HG02938 (cell line): ENCODE data around the gene TBRG4.

Experiments used
- ATAC-seq: cut with Tn5 transposase; IDR thresholded peaks from one replicate; pipeline ENCODE4 v1.9.1; 2021; ENCODE audit warnings: mild to moderate bottlenecking, moderate library complexity; ENCODE audit not compliant: unreplicated experiment

The TBRG4 gene

DNA sequence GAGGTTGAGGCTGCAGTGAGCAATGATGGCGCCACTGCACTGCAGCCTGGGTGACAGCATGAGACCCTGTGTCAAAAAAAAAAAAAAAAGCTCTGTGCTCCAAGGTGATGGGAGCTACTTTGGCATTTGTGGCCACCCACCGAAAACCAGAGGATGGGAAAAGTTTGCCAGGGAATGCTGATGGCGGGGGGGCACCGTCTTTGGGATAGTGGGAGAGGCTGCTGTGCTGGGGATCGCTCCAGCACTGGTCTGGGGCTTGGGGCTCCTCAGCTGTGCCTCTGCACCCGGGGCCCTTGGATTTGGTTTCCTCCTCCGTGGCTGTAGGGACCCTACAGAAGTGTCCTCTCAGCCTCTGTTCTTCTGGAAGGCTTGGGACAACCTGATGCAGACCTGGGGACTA is 34.4 kb upstream of the TBRG4 start:
- ATAC-seq, result no peak

DNA sequence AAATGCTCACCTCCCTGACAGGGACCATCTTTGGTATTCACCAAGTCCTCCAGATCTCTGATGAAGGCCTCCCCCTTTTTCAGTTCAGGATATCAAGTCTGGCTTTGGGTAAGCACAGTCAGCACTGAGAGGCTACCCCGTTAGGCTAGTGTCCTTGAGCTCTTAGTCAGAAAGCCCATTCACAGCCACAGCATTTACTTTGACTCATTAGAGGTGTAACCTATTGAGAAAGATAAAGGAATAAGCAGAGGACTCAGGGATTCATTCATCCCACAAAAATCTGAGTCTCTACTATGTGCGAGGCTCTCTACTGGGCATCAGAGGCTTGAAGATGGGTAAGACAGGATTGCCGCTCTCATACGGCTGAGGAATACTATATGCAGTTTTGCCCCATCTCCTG is 32.1 kb upstream of the TBRG4 start:
- ATAC-seq, result no peak

DNA sequence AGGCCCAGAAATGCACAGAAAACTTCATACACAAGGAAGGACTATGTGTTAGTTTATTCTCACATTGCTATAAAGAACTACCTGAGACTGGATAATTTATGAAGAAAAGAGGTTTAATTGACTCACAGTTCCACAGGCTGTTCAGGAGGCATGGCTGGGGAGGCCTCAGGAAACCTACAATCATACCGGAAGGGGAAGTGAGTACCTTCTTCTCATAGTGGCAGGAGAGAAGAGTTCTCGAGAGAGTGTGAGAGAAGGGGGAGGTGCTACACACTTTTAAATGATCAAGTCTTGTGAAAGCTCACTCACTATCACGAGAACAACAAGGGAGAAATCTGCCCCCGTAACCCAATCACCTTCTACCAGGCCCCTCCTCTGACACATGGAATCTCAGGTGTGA is 29.3 kb upstream of the TBRG4 start:
- no peak for ATAC-seq

DNA sequence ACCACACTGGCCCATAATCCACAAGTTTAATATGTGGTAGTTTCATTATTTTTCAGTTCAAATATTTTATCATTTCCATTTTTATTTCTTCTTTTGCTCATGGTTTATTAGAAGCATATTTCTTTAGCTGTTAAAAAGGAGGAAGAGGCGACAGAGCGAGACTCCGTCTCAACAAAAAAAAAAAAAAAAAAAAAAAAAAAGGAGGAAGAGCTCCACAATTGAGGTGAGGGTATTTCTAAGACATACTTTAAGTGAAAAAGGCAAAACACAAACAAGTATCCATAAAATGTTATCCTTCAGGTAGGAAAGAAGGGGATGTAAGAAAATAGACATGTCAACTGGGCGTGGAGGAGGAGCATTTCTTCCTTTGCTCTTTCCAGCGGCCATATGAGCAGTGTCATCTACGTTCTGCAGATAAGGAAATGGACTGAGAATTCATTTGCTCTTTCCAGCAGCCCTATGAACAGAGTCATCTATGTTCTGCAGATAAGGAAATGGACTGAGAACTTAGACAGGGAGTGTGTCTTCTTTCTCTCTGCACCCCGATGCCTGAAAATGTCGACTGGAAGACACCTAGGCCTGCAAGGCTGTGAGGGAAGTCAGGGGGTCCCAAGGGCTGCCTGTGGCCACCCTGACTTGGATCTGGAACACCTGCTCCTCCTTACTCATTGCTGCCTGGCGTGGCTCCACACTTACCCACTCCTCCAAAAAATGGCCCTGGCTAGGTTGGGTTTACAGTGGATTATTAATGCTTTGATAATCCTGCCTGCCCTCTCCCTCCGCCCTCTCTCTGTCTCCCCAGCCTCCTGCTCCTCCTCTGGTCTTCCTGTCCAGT is 27.2 kb upstream of the TBRG4 start:
- ATAC-seq, result no peak

DNA sequence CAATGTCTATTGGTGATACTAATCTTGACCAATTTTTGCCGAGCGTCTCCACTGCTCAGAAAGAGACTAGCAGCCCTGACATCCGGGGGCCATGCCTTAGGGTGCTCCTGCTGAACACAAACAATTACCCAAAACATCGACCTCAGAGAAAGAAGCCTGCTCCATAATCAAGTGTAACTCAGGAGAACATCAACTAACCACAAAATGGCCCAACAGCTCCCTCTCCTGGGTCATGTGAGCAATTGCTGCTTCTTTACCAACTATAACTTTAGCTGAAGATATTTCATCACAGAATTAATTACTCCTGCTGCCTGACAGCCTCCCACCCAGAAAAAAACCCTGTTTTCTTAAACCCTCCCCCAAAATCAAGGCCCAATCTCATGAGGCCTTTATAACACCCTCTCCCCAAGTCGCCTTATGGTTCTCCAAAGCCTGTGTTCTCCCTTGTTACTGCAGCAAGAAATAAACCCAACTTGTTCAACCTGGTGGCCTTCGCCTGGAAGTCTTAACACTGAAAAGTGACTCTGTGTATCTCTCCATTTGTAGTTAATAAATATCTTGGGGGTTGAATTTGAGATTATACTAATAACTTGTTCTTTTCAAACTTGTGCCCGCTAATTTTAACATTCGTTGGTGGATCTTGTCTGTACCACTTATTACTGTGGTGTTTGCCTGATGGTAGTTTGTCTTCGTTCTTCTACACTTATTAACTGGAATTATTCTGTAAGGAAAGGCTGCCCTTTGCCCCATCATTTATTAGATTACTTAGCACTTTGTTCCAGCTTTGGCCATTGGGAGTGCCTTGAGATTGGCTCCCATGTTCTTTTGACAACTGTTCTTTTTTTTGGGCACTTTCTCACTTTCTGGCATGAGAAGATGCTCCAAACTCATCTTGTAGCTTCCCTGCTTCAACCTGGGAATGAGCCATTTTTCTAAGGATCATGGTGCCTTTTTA is 24.9 kb upstream of the TBRG4 start:
- ATAC-seq, result no peak

DNA sequence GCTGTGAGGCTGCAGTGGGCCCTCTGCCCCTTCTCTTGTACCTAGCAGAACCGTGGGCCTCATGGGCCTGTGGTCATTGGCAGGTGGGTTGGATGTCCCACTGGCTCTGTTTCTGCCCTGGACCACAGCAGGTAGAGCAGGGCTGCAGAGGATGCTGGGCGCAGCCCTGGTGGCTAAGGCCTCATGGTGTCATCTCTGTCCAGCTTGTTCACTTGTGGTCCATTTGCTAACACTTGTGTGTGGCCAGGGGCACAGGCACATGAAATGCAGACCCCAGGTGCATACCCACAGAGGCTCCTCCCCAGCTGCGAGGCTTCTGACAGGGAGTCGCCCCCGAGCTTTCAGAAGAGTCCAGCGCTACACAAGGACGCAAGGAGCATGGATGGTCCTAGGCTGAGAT is 22.4 kb upstream of the TBRG4 start:
- no peak for ATAC-seq

DNA sequence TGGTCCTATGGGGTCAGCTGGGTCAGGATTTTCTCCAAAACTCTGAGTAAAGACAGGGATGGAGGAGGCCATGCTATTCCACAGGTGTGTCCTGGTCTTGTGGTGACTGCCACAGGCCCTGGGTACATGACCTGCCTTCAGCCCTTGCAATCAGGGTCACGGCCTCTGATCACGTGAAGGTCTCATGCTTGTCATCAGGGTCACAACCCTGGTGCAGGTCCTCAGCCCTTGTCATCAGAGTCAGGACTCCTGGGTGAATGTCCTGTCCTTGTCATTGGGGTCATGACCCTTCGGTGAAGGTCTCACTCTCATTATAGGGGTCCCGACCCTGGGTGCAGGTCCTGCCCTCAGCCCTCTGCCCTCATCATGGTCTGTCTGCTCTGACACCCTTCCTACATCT is 21.9 kb upstream of the TBRG4 start:
- ATAC-seq, result no peak

DNA sequence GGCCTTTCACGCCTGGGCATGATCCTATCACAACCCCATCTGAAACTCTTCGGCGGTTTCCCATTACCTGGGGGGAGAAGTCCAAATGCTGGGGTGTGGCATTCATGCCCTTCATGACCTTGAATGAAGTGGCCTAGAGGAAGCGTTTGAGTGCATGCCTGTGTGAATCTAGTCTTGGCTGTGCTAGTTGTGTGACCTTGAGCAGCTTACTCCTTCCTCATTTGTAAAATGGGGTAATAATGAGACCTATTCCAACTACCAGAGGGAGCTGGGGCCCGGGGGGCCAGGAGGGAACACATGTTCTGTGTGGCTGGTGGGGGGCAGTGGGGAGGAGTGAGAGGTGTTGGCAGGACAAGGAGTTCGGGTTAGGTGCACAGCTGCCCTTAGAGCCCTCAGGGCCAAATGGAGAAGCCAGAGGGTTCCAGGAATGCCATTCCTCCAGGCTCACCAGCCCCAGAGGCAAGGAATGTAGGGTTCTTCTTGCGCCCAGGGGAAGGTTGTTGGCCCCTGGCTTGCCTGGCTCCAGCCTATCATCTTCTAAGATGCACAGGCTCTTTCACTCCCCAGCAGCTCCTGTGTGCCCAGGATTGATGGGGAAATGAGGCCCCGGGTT is 21.3 kb upstream of the TBRG4 start:
- no peak for ATAC-seq

DNA sequence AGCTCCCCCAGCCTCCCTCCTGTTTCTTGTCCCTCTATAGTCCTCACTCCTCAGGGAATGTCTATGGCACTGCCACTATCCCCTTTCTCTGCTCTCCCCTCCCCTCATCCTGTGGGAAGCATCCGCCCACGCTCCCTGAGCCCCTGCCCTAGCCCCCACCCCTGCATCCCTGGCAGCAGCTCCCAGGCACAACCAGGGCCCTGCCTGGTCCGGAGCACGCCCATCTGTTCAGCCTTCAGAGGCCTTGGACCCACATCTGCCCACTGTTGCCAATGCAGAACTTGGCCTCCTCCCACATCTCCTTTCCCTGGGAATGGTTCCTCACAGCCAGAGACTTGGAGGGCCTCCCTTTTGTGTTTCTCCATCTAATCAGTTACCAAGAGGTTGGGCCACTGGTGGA is 20.4 kb upstream of the TBRG4 start:
- ATAC-seq, result no peak

DNA sequence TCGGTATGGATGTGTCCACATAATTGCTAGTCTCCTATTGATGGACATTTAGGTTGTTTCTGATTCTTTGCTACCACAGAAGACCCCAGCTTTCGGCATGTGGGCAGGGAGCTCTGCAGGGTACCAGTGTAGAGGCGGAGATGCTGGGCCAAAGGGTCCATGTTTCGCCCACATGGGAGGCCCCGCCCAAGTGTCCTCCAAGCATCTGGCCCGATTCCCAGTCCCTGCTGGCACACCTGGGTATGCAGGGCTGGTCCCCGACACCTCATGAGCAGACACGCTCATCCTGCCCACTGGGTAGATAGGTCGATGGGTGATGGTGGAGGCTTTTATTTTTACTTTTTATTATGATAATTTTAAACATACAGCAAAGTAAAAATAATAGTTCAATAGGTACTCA is 19.4 kb upstream of the TBRG4 start:
- no peak for ATAC-seq

DNA sequence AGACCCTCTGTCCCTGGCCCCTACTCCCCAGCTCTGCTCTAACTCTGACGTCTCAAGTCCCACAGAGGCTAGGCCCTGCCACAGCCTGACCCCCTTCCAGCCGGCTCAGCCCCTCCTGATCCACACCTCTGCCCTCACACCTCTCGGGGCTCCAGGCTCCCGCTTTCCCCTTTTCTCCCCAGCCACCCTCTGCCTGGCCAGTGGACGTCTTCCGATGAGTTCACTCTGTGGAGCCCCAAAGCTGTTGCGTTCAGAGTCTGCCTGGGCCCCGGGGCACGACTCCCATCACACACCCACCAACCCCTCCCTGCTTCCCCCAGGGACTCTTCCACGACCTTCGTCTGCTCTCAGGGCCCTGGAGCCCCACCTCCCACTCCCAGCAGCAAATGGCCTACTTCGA is 18.4 kb upstream of the TBRG4 start:
- no peak for ATAC-seq

DNA sequence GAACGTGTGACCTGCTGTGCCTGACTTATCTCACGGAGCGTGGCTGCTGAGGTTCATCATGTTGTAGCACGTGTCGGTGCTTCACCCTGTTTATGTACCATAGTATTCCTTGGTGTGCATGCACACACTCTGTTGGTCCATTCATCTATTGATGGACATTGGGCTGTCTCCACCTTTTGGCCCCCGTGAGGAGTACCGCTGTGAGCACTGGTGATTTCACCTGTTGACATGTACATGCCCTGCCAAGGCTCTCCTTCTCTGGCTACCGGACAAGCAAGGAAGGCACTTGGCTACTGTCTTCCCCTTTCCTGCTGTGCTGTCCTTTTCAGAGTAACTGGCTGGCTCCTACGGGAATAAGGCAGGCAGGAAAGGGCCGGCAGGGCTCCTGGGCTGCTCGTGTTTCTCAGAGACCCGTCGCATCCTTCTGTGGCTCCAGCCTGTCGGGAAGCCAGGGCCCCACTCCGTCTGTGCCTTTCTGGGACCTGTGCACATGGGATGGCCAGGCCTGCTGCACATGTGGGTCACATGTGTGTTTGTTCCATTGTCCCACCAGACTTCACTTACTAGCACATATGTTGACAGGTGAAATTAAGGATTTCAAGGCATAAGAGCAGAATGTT is 17.8 kb upstream of the TBRG4 start:
- no peak for ATAC-seq

DNA sequence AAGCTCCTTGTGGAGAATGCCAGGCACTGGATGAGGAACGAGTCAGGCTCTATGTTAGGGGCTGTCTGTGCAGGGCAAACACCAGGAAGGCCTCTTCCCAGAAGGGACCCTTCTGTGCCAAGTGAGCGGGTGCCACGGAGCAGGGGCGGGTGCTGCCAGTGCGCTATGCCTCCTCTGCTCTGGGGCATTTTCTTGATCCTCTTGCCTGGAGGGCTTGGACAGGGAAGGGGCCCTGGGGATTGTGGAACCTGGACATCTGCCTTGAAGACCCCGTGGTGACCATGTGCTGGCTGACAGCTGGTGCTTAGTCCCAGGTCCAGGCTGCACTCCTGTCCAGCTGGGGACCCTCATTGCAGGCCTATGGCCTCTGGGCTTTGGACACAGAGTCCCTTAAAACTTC is 15.4 kb upstream of the TBRG4 start:
- no peak for ATAC-seq

DNA sequence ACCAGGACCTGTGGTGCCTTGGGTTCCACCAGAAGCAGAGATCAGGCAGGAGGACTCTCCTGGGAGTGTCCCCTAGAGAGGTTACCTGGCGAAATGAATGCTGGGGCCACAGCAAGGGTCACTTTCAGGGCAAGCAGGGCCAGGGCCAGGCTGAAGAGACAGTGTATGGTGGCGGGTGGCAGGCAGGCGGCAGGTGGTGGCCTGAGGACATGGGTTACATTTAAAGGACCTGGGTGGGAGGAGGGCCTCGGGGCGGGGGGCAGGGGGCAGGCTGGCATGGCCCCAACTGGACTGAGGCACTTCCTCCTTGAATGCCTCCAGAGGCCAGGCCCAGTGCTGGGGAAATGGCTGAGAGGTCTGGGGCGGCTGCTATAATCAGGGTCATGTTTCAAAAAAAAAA is 14.7 kb upstream of the TBRG4 start:
- ATAC-seq, result no peak

DNA sequence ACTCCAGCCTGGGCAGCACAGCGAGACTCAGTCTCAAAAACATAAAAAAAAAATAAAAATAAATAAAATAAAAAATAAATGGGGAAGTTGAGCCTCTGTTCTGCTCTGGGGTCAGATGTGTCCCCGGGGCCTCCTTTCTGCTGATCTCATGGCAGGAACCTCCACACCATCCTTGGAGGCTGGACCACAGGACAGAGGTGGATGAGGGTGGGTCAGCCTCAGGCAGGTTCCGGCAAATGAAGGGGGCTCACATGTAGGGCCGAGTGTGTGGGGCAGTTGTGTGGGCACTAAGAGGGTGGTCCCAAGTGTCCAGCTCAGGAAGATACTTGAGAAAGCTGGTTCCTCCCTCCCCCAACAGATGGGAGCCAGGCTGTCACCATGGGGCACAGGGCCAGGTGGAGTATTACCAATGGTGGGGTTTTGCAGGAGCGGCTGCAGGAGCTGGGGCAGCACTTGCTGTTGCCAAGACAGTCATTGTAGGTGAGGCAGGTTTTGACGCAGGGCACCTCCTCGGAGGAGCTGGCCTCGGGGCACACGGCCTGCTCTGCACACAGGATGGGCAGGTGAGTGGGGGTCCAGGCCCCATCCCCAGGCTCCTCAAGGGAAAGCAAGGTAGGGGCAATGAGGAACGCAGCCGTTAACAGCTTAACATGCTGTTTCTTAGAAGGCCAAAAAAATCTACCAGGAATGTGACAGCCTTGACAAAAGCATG is 13.9 kb upstream of the TBRG4 start:
- no peak for ATAC-seq

DNA sequence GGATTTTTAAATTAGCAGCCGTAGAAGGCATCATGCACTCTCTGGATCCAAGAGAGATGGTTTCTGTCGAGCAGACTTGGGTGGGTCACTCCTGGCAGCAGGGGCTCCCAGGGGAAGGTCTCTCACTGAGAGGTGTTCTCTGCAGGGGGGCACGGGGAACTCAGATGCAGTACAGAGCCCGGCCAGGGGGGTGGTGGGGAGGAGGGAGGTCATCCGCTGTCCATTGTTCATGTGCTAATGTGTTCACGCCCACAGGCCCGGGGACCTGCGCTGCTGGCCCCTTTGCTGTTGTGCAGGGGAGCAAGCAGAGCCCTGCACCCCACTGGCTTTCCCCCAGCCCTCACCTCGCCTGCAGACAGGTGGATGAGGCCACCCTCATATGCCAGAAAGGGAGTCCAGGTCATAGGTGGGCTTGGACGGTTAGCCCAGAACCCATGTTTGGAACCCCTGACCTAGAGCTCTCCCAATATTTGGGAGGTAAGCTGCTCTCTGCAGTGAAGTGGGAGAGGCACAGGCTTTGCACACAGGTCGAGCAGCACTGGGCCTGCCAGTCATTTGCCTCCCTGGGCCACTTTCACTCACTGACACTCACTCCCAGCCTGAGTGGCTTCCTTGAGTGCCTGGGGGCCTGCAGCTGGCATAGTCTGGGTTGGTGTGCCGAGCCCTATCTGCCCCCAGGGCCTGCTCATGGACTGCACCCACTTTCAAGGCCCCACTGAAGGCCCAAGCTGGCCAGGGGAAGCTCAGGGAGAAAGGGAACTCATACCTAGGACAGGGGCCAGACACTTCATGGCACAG is 12.6 kb upstream of the TBRG4 start:
- no peak for ATAC-seq

DNA sequence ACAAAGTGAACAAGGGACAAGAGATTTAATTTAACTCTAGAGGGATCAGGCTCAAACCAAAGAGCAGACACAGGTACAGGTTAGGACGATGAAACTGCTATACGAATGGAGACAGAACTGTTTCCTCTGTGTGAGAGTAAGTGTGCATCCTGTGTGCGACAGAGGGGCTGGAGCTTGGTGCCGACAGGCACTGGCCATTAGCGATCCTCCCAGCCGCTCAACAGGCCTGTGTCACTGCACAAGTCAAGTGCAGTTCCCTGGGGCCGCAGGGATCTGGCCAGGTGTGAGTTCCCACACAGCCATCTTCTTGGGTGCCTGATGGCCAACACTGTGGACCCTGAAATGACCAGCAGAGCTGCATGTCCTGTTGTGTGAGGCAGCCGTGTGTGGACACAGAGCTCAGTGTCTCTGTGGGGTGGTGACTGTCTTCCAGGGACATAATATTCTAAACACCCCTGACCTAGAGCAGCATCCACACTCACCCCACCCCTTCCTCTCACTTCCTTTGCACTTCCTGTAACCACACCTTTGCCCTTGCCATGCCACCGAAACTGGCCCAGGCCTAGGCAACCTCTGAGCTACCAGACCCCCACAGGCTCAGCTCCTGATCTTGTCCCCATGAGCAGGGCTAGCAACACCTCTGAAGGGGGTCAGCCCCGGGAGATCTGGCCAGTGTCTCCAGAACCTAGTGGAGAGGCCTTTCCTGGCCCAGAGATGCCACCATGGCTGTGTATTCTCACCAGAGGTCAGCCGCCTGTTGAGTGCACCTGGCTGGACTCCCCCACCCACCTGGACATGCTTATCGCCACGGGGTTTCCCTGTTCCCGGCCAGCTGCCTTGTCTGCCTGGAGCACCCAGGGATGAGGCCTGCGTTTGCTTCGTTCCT is 11.7 kb upstream of the TBRG4 start:
- no peak for ATAC-seq

DNA sequence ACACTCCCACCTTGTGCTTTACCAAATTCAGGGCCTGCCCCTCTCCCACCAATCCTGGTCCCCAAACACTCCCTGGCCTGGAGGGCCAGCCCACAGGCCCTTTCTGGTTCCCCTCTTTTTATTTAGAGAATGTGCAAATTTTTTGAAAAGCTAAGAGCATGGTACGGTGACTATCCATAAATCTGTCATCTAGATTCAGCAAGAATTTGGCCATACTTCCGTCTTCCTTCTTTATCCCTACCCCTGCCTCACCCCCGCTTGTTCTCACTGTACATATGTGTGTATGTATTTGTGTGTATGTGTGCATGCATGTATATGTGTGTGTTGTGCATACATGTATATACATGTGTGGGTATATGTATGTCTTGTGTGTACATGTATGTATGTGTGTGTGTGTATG is 8.1 kb upstream of the TBRG4 start:
- no peak for ATAC-seq

DNA sequence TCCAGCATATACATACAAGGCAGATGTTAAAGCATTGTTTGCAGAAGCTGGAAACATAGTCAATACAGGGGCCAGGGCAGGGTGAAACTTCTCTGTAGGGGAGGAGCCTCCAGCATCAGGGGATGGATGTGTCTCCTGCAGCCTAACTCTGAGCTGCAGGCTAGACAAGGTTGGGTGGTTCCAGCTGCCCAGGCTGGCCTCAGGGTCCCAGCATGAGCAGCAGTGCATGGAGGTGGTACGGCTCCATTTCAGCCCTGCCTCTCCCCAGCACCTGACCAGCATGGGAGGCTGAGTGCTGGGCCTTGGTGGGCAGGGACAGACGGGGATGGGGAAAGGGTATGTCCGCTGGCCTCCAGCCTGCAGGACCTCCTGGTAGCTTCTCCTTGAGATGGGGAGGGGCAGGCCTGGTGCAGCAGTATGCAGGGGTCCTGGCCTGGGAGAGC is 7.4 kb upstream of the TBRG4 start:
- no peak for ATAC-seq
